Neural cell (in vitro differentiated cells): ENCODE measurements around the gene ERP27. TPM values are rescaled to one million over a fixed set of nuclear protein-coding genes. Genes with fewer than 3 reads are reported as not detected.

Experiments
- H2AFZ ChIP-seq: fragments of 200-600, 300-800 bp; sonication (generic), shearing (Covaris generic); 2 replicates; pipeline ENCODE4 v1.6.0; 2014; ENCODE audit warnings: low read depth, mild to moderate bottlenecking, antibody characterized with exemption, low read length, moderate library complexity
- H3F3A ChIP-seq: fragments of 200-600 bp; shearing (Covaris generic); 2 replicates; pipeline ENCODE4 v1.6.1; 2016; ENCODE audit warnings: mild to moderate bottlenecking, moderate library complexity, mixed read lengths, antibody characterized with exemption, low read length; ENCODE audit not compliant: insufficient read depth, poor library complexity, severe bottlenecking
- H3K27ac ChIP-seq: fragments of 200-600, 300-800 bp; sonication (generic), shearing (Covaris generic); 2 replicates; pipeline ENCODE4 v1.5.1; 2014; ENCODE audit warnings: mild to moderate bottlenecking, low read length, moderate library complexity
- H3K27me3 ChIP-seq: fragments of 300-800, 200-600 bp; sonication (generic), shearing (Covaris generic); 2 replicates; pipeline ENCODE4 v1.6.0; 2014; ENCODE audit warnings: mild to moderate bottlenecking, low read depth, low read length, moderate library complexity; ENCODE audit not compliant: insufficient read depth
- H3K36me3 ChIP-seq: fragments of 300-800, 200-600 bp; sonication (generic), shearing (Covaris generic); 2 replicates; pipeline ENCODE4 v1.5.1; 2014; ENCODE audit warnings: mild to moderate bottlenecking, antibody characterized with exemption, low read length, moderate library complexity; ENCODE audit not compliant: insufficient read depth
- H3K4me2 ChIP-seq: fragments of 300-800, 200-600 bp; sonication (generic), shearing (Covaris generic); 2 replicates; pipeline ENCODE4 v1.6.0; 2014; ENCODE audit warnings: mild to moderate bottlenecking, low read length
- H3K4me3 ChIP-seq: fragments of 300-800, 200-600 bp; sonication (generic), shearing (Covaris generic); 2 replicates; pipeline ENCODE4 v1.5.1; 2014; ENCODE audit warnings: mild to moderate bottlenecking, low read length, moderate library complexity
- H3K79me2 ChIP-seq: fragments of 200-600 bp; shearing (Covaris generic); replicated peaks from 2 replicates; pipeline ENCODE4 v1.6.0; 2014; ENCODE audit warnings: mild to moderate bottlenecking, low read length, moderate library complexity; ENCODE audit not compliant: insufficient read depth
- H3K9ac ChIP-seq: fragments of 300-800, 200-600 bp; sonication (generic), shearing (Covaris generic); 2 replicates; pipeline ENCODE4 v1.6.1; 2016; ENCODE audit warnings: mild to moderate bottlenecking, low read length, mixed read lengths
- H3K9me2 ChIP-seq: fragments of 200-600 bp; shearing (Covaris generic); 2 replicates; pipeline ENCODE4 v1.6.1; 2016; ENCODE audit warnings: mild to moderate bottlenecking, low read length, mixed read lengths; ENCODE audit not compliant: insufficient read depth
- H3K9me3 ChIP-seq: fragments of 200-600, 300-800 bp; sonication (generic), shearing (Covaris generic); 2 replicates; pipeline ENCODE4 v1.6.1; 2016; ENCODE audit warnings: mild to moderate bottlenecking, mixed run types, low read length, moderate library complexity, mixed read lengths
- H4K20me1 ChIP-seq: fragments of 200-600 bp; shearing (Covaris generic); 2 replicates; pipeline ENCODE4 v1.6.1; 2016; ENCODE audit warnings: mild to moderate bottlenecking, mixed run types; ENCODE audit not compliant: insufficient read depth
- CTCF ChIP-seq: fragments of 450-650 bp; IDR thresholded peaks from 2 replicates; pipeline ENCODE4 v1.5.1; 2014; ENCODE audit warnings: antibody characterized with exemption, mild to moderate bottlenecking, moderate library complexity; ENCODE audit not compliant: poor library complexity, severe bottlenecking
- EP300 ChIP-seq: fragments of 450-650 bp; conservative IDR thresholded peaks from 2 replicates; pipeline ENCODE4 v1.6.1; 2014; ENCODE audit warnings: antibody characterized with exemption, mild to moderate bottlenecking, moderate library complexity; ENCODE audit not compliant: poor library complexity, severe bottlenecking
- EZH2 ChIP-seq: fragments of 200-600, 300-800 bp; shearing (Covaris generic), sonication (generic); IDR thresholded peaks from 2 replicates; pipeline ENCODE4 v1.6.1; 2014; ENCODE audit warnings: antibody characterized with exemption, low read length, borderline replicate concordance, mild to moderate bottlenecking; ENCODE audit not compliant: insufficient read depth, poor library complexity, severe bottlenecking
- MXI1 ChIP-seq: fragments of 450-650 bp; conservative IDR thresholded peaks from 2 replicates; pipeline ENCODE4 v1.6.1; 2014; ENCODE audit warnings: antibody characterized with exemption, mild to moderate bottlenecking; ENCODE audit not compliant: poor library complexity, severe bottlenecking
- POLR2AphosphoS5 ChIP-seq: IDR thresholded peaks from 2 replicates; pipeline ENCODE4 v1.6.1; 2012
- RAD21 ChIP-seq: fragments of 450-650 bp; conservative IDR thresholded peaks from 2 replicates; pipeline ENCODE4 v1.6.1; 2014; ENCODE audit warnings: antibody characterized with exemption, mild to moderate bottlenecking, moderate library complexity
- REST ChIP-seq: IDR thresholded peaks from 2 replicates; pipeline ENCODE4 v1.6.1; 2012; ENCODE audit warnings: borderline replicate concordance
- SMC3 ChIP-seq: fragments of 450-650 bp; conservative IDR thresholded peaks from 2 replicates; pipeline ENCODE4 v1.6.1; 2014; ENCODE audit warnings: antibody characterized with exemption, mild to moderate bottlenecking, moderate library complexity; ENCODE audit not compliant: poor library complexity
- TAF1 ChIP-seq: IDR thresholded peaks from 2 replicates; pipeline ENCODE4 v1.6.1; 2012; ENCODE audit warnings: low read depth
- polyA plus RNA-seq: library from polyadenylated mRNA; depleted of rRNA; stranded (reverse); fragments of >200 nt; gene quantifications from 2 replicates; pipeline ENCODE4 v1.2.3, GENCODE V29; 2014

The ERP27 gene
- polyA plus RNA-seq, 1 donor from 2014 or later = not detected

- no peak overlapping the region for H2AFZ ChIP-seq
- H3K9me2 ChIP-seq = no peaks in the 10 kb centered on the region
- no peak overlapping the region for H3K4me2 ChIP-seq
- no peak for TF ChIP-seq SMC3
- no peak for TF ChIP-seq EP300
- TF ChIP-seq TAF1 = no peak
- no peak for TF ChIP-seq POLR2AphosphoS5
- TF ChIP-seq CTCF = no peak
- no peak for TF ChIP-seq EZH2
- no peak for TF ChIP-seq RAD21
- no peak for TF ChIP-seq MXI1
- TF ChIP-seq REST = no peak
- no peaks in the 10 kb centered on the region for H4K20me1 ChIP-seq
- no peak overlapping the region for H3K9ac ChIP-seq
- H3K27me3 ChIP-seq = no peaks in the 10 kb centered on the region
- no peaks in the 10 kb centered on the region for H3F3A ChIP-seq
- no peaks in the 10 kb centered on the region for H3K79me2 ChIP-seq
- no peaks in the 10 kb centered on the region for H3K9me3 ChIP-seq
- H3K27ac ChIP-seq = no peak overlapping the region
- H3K4me3 ChIP-seq = no peak overlapping the region
- no peaks in the 10 kb centered on the region for H3K36me3 ChIP-seq
These were observed 32.2 kb downstream of the ERP27 start for GRCh38 chr12:14906114-14906513.

- TF ChIP-seq EP300 (no peak), RAD21 (no peak), POLR2AphosphoS5 (no peak), EZH2 (no peak), MXI1 (no peak), CTCF (no peak), REST (no peak), TAF1 (no peak), SMC3 (no peak)
- Histone ChIP-seq H3K9ac (no peak overlapping the region), H2AFZ (no peak overlapping the region), H4K20me1 (no peaks in the 10 kb centered on the region), H3K9me3 (no peaks in the 10 kb centered on the region), H3F3A (no peaks in the 10 kb centered on the region), H3K27me3 (no peaks in the 10 kb centered on the region), H3K4me3 (no peak overlapping the region), H3K4me2 (no peak overlapping the region), H3K27ac (no peak overlapping the region), H3K36me3 (no peaks in the 10 kb centered on the region), H3K9me2 (no peaks in the 10 kb centered on the region), H3K79me2 (no peaks in the 10 kb centered on the region)
These were observed 32.9 kb downstream of the ERP27 start for GRCh38 chr12:14905269-14906004.
